Gastroesophageal sphincter (tissue), 3 donors: ENCODE measurements around the gene DOCK2.

Experiments used
- EP300 ChIP-seq: sonication (generic); formaldehyde crosslinking; IDR thresholded peaks from one replicate; pipeline ENCODE4 v1.6.1; 2017; ENCODE audit warnings: antibody characterized with exemption, mild to moderate bottlenecking
- POLR2A ChIP-seq, 2 donors: fragments of 450-650 bp; IDR thresholded peaks; one replicate each; pipeline ENCODE4 v1.6.1; 2017; ENCODE audit warnings: antibody characterized with exemption in 2 of 2, mild to moderate bottlenecking in 2 of 2, moderate library complexity in 1 of 2
- TF ChIP-seq, protein P1 (sequence below), 4 experiments: fragments of 200-600 bp in 2 of 4; fragments of 450-650 bp in 2 of 4; sonication (generic) in 1 of 4; IDR thresholded peaks; one replicate each; pipeline ENCODE4 v1.5.1; 2017 to 2019; ENCODE audit warnings: antibody characterized with exemption in 4 of 4, mild to moderate bottlenecking in 2 of 4, moderate library complexity in 2 of 4

DNA sequence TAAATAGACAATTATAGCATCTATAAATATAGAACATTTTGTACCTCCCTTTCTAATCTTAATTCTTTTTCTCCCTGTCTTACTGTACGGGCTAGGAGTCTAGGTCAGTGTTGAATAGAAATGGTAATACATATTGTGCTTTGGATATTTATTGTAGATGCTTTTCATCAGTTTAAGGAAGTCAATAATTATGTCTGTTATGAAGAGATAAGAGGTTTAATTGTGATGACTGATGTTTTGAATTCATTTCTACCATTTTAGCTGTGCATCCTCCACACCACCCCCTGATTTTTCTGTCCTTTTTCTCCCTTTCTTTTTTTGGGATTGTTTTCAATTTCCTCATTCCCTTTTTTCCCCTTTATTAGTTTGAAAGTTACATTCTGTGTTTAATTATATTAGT, 95.8 kb downstream of the DOCK2 start:
- TF ChIP-seq, protein P1, sequence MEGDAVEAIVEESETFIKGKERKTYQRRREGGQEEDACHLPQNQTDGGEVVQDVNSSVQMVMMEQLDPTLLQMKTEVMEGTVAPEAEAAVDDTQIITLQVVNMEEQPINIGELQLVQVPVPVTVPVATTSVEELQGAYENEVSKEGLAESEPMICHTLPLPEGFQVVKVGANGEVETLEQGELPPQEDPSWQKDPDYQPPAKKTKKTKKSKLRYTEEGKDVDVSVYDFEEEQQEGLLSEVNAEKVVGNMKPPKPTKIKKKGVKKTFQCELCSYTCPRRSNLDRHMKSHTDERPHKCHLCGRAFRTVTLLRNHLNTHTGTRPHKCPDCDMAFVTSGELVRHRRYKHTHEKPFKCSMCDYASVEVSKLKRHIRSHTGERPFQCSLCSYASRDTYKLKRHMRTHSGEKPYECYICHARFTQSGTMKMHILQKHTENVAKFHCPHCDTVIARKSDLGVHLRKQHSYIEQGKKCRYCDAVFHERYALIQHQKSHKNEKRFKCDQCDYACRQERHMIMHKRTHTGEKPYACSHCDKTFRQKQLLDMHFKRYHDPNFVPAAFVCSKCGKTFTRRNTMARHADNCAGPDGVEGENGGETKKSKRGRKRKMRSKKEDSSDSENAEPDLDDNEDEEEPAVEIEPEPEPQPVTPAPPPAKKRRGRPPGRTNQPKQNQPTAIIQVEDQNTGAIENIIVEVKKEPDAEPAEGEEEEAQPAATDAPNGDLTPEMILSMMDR (IDR thresholded peaks at IDR 0.05): no peak
- TF ChIP-seq EP300 (no peak), POLR2A (IDR thresholded peaks at IDR 0.05) (no peak)
